GM18507 (cell line): ENCODE results near the gene RYR2.

Source experiments
- DNase-seq: peaks from one replicate; pipeline ENCODE4 v3.0.0; 2011; ENCODE audit warnings: low read depth; ENCODE audit not compliant: insufficient read length; ENCODE audit errors: extremely low spot score
- FAIRE-seq: peaks from 2 replicates; lab custom pipeline; 2011; peaks lifted over from hg19 to GRCh38; lab: Jason Lieb, UNC

Gene RYR2

GRCh38 chr1:237730826-237731350 lies 688.9 kb downstream of the RYR2 start:
- DNase-seq: no peak
- FAIRE-seq: no peak

- FAIRE-seq (no peak), DNase-seq (no peak)
These were observed 690.7 kb downstream of the RYR2 start for GRCh38 chr1:237732657-237733056.

- FAIRE-seq: no peak
- no peak for DNase-seq
These were observed 694.5 kb downstream of the RYR2 start for GRCh38 chr1:237736372-237737029.

- FAIRE-seq (no peak), DNase-seq (no peak)
These were observed 695.5 kb downstream of the RYR2 start for GRCh38 chr1:237737448-237737847.

- DNase-seq: no peak
- no peak for FAIRE-seq
These were observed 696.1 kb downstream of the RYR2 start for GRCh38 chr1:237737938-237738610.

- FAIRE-seq (no peak), DNase-seq (no peak)
These were observed 698.9 kb downstream of the RYR2 start for GRCh38 chr1:237740846-237741245.

- DNase-seq (no peak), FAIRE-seq (no peak)
These were observed 703.6 kb downstream of the RYR2 start for GRCh38 chr1:237745545-237745944.

- FAIRE-seq (no peak), DNase-seq (no peak)
These were observed 706.4 kb downstream of the RYR2 start for GRCh38 chr1:237748171-237748960.

GRCh38 chr1:237749122-237749521 lies 707.1 kb downstream of the RYR2 start:
- FAIRE-seq (no peak), DNase-seq (no peak)

- FAIRE-seq (no peak), DNase-seq (no peak)
These were observed 709.1 kb downstream of the RYR2 start for GRCh38 chr1:237751090-237751489.

- FAIRE-seq (no peak), DNase-seq (no peak)
These were observed 712.6 kb downstream of the RYR2 start for GRCh38 chr1:237754627-237755026.

GRCh38 chr1:237756304-237756967 lies 714.5 kb downstream of the RYR2 start:
- DNase-seq: no peak
- no peak for FAIRE-seq

GRCh38 chr1:237759377-237759776 lies 717.4 kb downstream of the RYR2 start:
- no peak for FAIRE-seq

GRCh38 chr1:237760951-237761350 lies 719.0 kb downstream of the RYR2 start:
- no peak for DNase-seq

More at GRCh38 chr1:237759377-237759776, 717.4 kb downstream of the RYR2 start:
- DNase-seq: no peak

GRCh38 chr1:237763137-237763536 lies 721.2 kb downstream of the RYR2 start:
- DNase-seq (no peak), FAIRE-seq (no peak)

More at GRCh38 chr1:237760951-237761350, 719.0 kb downstream of the RYR2 start:
- FAIRE-seq: no peak

GRCh38 chr1:237763751-237764150 lies 721.8 kb downstream of the RYR2 start:
- no peak for FAIRE-seq

GRCh38 chr1:237769916-237770315 lies 727.9 kb downstream of the RYR2 start:
- no peak for DNase-seq
- FAIRE-seq: no peak

More at GRCh38 chr1:237763751-237764150, 721.8 kb downstream of the RYR2 start:
- DNase-seq: no peak

- no peak for FAIRE-seq
These were observed 730.0 kb downstream of the RYR2 start for GRCh38 chr1:237772009-237772408.

GRCh38 chr1:237774246-237774645 lies 732.3 kb downstream of the RYR2 start:
- FAIRE-seq: no peak
- DNase-seq: no peak

More at GRCh38 chr1:237772009-237772408, 730.0 kb downstream of the RYR2 start:
- DNase-seq: no peak

GRCh38 chr1:237779356-237779755 lies 737.4 kb downstream of the RYR2 start:
- FAIRE-seq: no peak

More at GRCh38 chr1:237779356-237779755, 737.4 kb downstream of the RYR2 start:
- no peak for DNase-seq
